Measurements from ENCODE around the gene TRIM36.

The TRIM36 gene

GRCh38 chr5:115079924-115080623, 89.6 kb downstream of the TRIM36 start:
- Histone ChIP-seq H3K27me3 (ENCODE audit: control insufficient read depth, insufficient read depth, low read length, poor library complexity, severe bottlenecking) (no peaks in the 10 kb centered on the region), H3K9me3 (ENCODE audit: control insufficient read depth, low read length) (no peaks in the 10 kb centered on the region), H3K4me3 (ENCODE audit: insufficient read depth, low read depth, low read length) (no peak overlapping the region), H3K27ac (ENCODE audit: insufficient read depth, low read depth, low read length, poor library complexity, severe bottlenecking) (no peak overlapping the region), H3K4me1 (ENCODE audit: control insufficient read depth, insufficient read depth, low read length) (no peaks in the 10 kb centered on the region), H3K36me3 (ENCODE audit: control insufficient read depth, insufficient read depth, low read length) (no peaks in the 10 kb centered on the region)
- 83 to 92% methylated on average over 2 of the region's 2 CpGs for WGBS, 2 experiments
